HUES64 (cell line): Measurements from ENCODE around the gene SMARCA5. TPM values are rescaled to one million over a fixed set of nuclear protein-coding genes. Genes with fewer than 3 reads are reported as not detected.
A peak's percentile ranks its signal among the peaks of the same experiment; 100 is the strongest.

ENCODE experiments used
- H3K27ac ChIP-seq: 2 replicates; pipeline ENCODE4 v1.7.0; 2013; ENCODE audit warnings: low read depth, low read length, inconsistent platforms
- H3K27me3 ChIP-seq: 2 replicates; pipeline ENCODE4 v1.6.1; 2013; ENCODE audit warnings: mild to moderate bottlenecking, low read length; ENCODE audit not compliant: insufficient read depth
- H3K36me3 ChIP-seq: 2 replicates; pipeline ENCODE4 v1.6.1; 2013; ENCODE audit warnings: mild to moderate bottlenecking, low read length; ENCODE audit not compliant: insufficient read depth
- H3K4me1 ChIP-seq: 2 replicates; pipeline ENCODE4 v1.6.1; 2013; ENCODE audit warnings: mild to moderate bottlenecking, low read length, moderate library complexity; ENCODE audit not compliant: insufficient read depth
- H3K4me3 ChIP-seq: 2 replicates; pipeline ENCODE4 v1.5.1; 2013; ENCODE audit warnings: mild to moderate bottlenecking, low read length, moderate library complexity
- H3K9ac ChIP-seq: 2 replicates; pipeline ENCODE4 v1.6.1; 2013; ENCODE audit warnings: mild to moderate bottlenecking, low read depth, low read length
- H3K9me3 ChIP-seq: 2 replicates; pipeline ENCODE4 v1.6.1; 2013; ENCODE audit warnings: low read depth, low read length; ENCODE audit not compliant: insufficient read depth
- WGBS: fragments of 150-250, 120-280 bp; methylation state at CpG from one replicate; pipeline ENCODE4 v1.1.7; 2013; ENCODE audit warnings: missing lambda C conversion rate; 5-methylcytosine and 5-hydroxymethylcytosine counted together
- polyA plus RNA-seq, 2 experiments: library from polyadenylated mRNA; stranded (reverse); fragments of 50-300 nt; gene quantifications; one replicate each; pipeline ENCODE4 v1.2.3, GENCODE V29; 2013

SMARCA5 gene, protein sequence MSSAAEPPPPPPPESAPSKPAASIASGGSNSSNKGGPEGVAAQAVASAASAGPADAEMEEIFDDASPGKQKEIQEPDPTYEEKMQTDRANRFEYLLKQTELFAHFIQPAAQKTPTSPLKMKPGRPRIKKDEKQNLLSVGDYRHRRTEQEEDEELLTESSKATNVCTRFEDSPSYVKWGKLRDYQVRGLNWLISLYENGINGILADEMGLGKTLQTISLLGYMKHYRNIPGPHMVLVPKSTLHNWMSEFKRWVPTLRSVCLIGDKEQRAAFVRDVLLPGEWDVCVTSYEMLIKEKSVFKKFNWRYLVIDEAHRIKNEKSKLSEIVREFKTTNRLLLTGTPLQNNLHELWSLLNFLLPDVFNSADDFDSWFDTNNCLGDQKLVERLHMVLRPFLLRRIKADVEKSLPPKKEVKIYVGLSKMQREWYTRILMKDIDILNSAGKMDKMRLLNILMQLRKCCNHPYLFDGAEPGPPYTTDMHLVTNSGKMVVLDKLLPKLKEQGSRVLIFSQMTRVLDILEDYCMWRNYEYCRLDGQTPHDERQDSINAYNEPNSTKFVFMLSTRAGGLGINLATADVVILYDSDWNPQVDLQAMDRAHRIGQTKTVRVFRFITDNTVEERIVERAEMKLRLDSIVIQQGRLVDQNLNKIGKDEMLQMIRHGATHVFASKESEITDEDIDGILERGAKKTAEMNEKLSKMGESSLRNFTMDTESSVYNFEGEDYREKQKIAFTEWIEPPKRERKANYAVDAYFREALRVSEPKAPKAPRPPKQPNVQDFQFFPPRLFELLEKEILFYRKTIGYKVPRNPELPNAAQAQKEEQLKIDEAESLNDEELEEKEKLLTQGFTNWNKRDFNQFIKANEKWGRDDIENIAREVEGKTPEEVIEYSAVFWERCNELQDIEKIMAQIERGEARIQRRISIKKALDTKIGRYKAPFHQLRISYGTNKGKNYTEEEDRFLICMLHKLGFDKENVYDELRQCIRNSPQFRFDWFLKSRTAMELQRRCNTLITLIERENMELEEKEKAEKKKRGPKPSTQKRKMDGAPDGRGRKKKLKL
- 89.1 TPM for polyA plus RNA-seq (2013, experiment 1 of 2)
- 104 TPM for polyA plus RNA-seq (2013, experiment 2 of 2)

DNA sequence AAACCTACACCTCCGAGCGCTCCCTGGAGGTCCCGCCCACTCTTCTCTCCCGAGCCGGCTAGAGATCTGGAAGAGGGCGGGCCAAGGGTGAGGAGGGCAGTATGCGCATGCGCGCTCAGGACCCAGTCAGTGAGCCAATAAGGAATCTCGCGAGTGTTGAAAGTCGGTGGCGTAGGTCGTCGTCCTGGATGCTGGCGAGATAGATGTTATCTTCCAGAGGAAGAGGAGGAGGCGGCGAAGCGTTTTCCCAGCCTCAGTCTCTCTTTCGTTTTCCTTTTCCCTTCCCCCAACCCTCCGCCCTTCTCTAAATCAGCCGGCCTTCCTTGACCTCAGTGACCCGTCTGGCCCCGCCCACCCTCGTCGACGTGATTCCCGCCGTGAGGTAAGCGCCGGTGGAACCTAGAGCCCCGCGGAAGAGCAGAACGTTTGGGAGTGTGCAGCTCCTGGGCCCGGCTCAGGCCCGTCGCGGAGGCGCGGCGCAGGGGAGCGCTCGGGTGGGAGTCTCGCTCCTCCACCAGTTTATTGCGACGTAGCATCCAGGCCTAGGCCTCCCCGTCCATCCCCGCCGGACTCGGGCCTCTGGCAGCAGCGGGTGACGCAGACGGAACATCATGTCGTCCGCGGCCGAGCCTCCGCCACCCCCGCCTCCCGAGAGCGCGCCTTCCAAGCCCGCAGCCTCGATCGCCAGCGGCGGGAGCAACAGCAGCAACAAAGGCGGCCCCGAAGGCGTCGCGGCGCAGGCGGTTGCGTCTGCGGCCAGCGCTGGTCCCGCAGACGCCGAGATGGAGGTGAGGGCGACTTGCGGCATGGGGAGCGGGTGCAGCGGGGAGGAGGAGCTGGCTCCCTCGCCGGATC lies at the start of gene SMARCA5:
Gene SMARCA5, plus strand, starts transcription at position 389 of the 855 bp plus-strand sequence. Its CDS starts 223 bp downstream, at position 612.
- Histone ChIP-seq H3K27ac (peak within 1 kb of the TSS; percentile 94), H3K36me3 (peaks cover 32% of the 10 kb centered on the region), H3K27me3 (peaks cover 5% of the 10 kb centered on the region; the same call in 1 of the 2 replicates), H3K9me3 (no peaks in the 10 kb centered on the region), H3K4me3 (peak within 1 kb of the TSS; percentile 98), H3K4me1 (peaks cover 13% of the 10 kb centered on the region), H3K9ac (peak within 1 kb of the TSS; percentile 94)
- under 1% methylated on average over 85 of the region's 86 CpGs for WGBS

DNA sequence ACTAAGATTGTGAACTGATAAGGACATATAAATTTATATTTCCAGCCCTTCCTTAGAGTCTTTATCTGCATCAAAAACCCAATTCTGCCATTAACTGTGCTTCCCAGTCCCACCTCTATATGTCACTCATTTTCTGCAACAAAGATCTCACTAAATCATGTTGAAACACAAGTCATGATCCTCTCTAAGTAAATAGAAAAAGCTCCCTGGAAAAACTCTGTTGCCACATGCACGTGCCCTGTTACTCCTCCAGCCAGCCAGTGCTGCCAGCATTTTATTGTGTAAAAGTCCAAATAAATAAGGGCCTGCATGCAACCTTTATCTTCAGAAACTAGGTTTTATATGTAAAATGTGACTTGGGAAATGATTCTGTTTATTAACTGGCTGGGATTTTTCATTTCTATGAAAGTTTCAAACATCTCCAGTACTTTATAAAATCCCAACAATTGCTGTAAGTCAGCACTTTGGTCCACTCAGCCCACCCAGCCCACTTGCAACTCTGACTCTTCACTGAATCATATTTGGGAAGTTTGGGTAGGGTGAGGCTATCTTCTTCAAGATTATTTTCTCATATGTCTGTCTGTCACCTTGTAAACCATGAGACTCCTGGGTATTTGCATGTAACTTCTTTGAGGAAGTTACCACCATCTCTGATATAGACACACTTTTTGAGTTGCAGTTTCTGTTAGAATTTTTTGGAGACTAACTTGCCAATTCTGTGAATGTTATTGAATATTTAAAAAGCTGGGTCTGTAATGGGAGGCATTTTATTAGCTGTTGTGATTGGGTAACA lies 40.0 kb upstream of the SMARCA5 start:
- H3K27ac ChIP-seq = no peak overlapping the region

DNA sequence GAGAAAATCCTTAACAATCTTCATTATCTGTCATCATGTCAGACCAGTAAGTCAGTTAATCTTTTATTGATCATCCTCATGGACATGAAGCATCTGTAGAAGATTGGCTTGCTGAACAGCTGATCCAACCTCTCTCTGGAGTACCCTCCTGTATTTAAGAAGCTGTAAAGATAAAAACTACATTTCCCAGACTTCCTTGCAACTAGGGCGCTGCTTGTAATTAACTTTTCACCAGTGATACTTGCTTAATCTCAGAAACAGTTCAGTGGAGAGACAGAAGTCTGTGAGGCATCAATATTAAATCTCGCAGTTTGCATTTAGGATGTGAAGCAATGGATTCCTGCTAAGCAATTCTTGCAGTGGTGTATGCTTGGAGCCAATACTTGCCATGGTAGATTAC lies 36.0 kb upstream of the SMARCA5 start:
- no peak overlapping the region for H3K9ac ChIP-seq
- H3K36me3 ChIP-seq = no peaks in the 10 kb centered on the region
- H3K9me3 ChIP-seq = no peaks in the 10 kb centered on the region
- H3K4me1 ChIP-seq = no peaks in the 10 kb centered on the region
- H3K27me3 ChIP-seq = no peaks in the 10 kb centered on the region
- WGBS = 78% methylated on average over 2 of the region's 2 CpGs
- no peak overlapping the region for H3K4me3 ChIP-seq
- H3K27ac ChIP-seq = no peak overlapping the region

More for the DNA sequence above, 40.0 kb upstream of the SMARCA5 start:
- H3K9ac ChIP-seq = no peak overlapping the region
- no peaks in the 10 kb centered on the region for H3K9me3 ChIP-seq
- no peaks in the 10 kb centered on the region for H3K4me1 ChIP-seq
- H3K4me3 ChIP-seq = no peak overlapping the region
- H3K36me3 ChIP-seq = peaks cover 13% of the 10 kb centered on the region
- H3K27me3 ChIP-seq = no peaks in the 10 kb centered on the region
- 100% methylated on average over 1 of the region's 1 CpG for whole genome bisulfite sequencing

GRCh38 chr4:143481361-143481760 lies 32.1 kb upstream of the SMARCA5 start:
- Histone ChIP-seq H3K9ac (no peak overlapping the region), H3K36me3 (no peaks in the 10 kb centered on the region), H3K4me1 (no peaks in the 10 kb centered on the region), H3K27me3 (no peaks in the 10 kb centered on the region), H3K9me3 (no peaks in the 10 kb centered on the region), H3K4me3 (no peak overlapping the region), H3K27ac (no peak overlapping the region)
- 86% methylated on average over 2 of the region's 3 CpGs for WGBS

DNA sequence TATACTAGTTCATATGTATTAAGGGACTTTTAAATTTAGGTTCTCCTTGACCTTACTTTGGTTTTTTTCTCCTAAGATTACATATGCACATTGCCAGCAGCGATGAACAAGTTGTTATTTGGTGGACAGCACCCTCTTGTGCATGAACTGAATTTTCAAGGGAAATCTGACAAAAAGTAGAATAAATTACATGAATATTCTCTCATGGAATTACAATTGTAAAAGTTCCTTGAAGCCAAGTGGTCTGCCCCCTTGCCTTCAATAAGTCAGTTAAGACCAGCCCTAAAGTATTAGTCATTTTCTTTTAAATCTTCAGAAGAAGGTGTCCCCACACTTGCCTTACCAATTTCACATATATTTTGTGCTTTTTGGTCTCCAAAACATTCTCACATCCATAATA lies 30.7 kb upstream of the SMARCA5 start:
- WGBS = 60% methylated on average over 1 of the region's 1 CpG
- no peak overlapping the region for H3K9ac ChIP-seq

GRCh38 chr4:143486314-143486713 lies 27.2 kb upstream of the SMARCA5 start:
- no peak overlapping the region for H3K27ac ChIP-seq
- no peaks in the 10 kb centered on the region for H3K9me3 ChIP-seq
- no CpG with 5 or more reads among the region's 1 CpG for WGBS
- no peaks in the 10 kb centered on the region for H3K36me3 ChIP-seq
- H3K4me1 ChIP-seq = no peaks in the 10 kb centered on the region
- no peak overlapping the region for H3K9ac ChIP-seq
- H3K27me3 ChIP-seq = no peaks in the 10 kb centered on the region
- no peak overlapping the region for H3K4me3 ChIP-seq

More for the DNA sequence above, 30.7 kb upstream of the SMARCA5 start:
- no peak overlapping the region for H3K4me3 ChIP-seq
- H3K9me3 ChIP-seq = no peaks in the 10 kb centered on the region
- no peak overlapping the region for H3K27ac ChIP-seq
- no peaks in the 10 kb centered on the region for H3K36me3 ChIP-seq
- no peaks in the 10 kb centered on the region for H3K4me1 ChIP-seq
- H3K27me3 ChIP-seq = no peaks in the 10 kb centered on the region

- 90% methylated on average over 3 of the region's 3 CpGs for WGBS
- Histone ChIP-seq H3K9me3 (no peaks in the 10 kb centered on the region), H3K36me3 (no peaks in the 10 kb centered on the region), H3K27ac (no peak overlapping the region), H3K4me1 (no peaks in the 10 kb centered on the region), H3K4me3 (no peak overlapping the region), H3K27me3 (no peaks in the 10 kb centered on the region), H3K9ac (no peak overlapping the region)
Observed at GRCh38 chr4:143488687-143489086, 24.8 kb upstream of the SMARCA5 start.

DNA sequence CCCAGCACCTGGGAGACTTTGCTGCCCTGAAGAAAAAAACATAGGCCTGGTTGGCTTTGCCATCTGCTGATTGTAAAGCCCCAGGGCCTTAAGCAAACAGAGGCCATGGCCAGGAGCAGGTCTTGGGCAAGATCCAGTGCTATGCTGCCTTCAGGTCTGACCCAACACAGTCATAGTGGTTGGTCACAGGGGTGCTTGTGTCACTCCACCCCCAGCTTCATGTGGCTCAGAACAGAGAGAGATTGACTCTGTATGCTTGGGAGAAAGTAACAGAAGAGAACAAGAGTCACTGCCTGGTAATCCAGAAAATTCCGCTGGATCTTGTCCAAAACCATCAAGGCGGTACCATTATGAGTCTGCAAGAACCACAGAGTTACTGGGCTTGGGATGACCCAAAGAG lies 24.4 kb upstream of the SMARCA5 start:
- Histone ChIP-seq H3K27me3 (no peaks in the 10 kb centered on the region), H3K36me3 (no peaks in the 10 kb centered on the region), H3K4me3 (no peak overlapping the region), H3K9me3 (no peaks in the 10 kb centered on the region), H3K27ac (no peak overlapping the region), H3K4me1 (no peaks in the 10 kb centered on the region), H3K9ac (no peak overlapping the region)
- WGBS = 96% methylated on average over 2 of the region's 2 CpGs

DNA sequence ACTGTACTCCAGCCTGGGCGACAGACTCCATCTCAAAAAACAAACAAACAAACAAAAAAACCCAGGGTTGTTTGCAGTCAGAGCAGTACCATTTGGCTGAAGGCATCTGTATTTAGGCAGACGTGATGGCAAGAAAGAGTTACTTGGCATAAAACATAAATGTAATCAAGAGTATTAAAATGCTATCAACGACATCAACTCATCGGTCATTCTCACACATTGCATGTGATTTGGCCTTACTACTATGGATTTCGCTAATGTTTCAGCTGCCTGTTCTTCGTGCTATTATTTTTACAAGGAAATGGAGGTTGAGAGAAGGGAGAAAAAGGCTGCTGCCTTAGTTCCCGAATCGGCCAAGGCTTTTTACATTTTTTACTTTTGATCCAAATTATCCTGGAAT lies 15.5 kb upstream of the SMARCA5 start:
- no peaks in the 10 kb centered on the region for H3K36me3 ChIP-seq
- WGBS = 91% methylated on average over 8 of the region's 8 CpGs
- H3K9me3 ChIP-seq = no peaks in the 10 kb centered on the region
- no peak overlapping the region for H3K27ac ChIP-seq
- no peaks in the 10 kb centered on the region for H3K4me1 ChIP-seq
- no peaks in the 10 kb centered on the region for H3K27me3 ChIP-seq
- H3K4me3 ChIP-seq = no peak overlapping the region
- no peak overlapping the region for H3K9ac ChIP-seq

- no peaks in the 10 kb centered on the region for H3K4me1 ChIP-seq
- no peak overlapping the region for H3K4me3 ChIP-seq
- H3K27me3 ChIP-seq = no peaks in the 10 kb centered on the region
- 91% methylated on average over 1 of the region's 1 CpG for WGBS
- no peaks in the 10 kb centered on the region for H3K9me3 ChIP-seq
- H3K9ac ChIP-seq = no peak overlapping the region
- H3K36me3 ChIP-seq = no peaks in the 10 kb centered on the region
- no peak overlapping the region for H3K27ac ChIP-seq
Observed at GRCh38 chr4:143502231-143502630, 11.3 kb upstream of the SMARCA5 start.
